ENCODE results near the gene ZNF746.

DNA sequence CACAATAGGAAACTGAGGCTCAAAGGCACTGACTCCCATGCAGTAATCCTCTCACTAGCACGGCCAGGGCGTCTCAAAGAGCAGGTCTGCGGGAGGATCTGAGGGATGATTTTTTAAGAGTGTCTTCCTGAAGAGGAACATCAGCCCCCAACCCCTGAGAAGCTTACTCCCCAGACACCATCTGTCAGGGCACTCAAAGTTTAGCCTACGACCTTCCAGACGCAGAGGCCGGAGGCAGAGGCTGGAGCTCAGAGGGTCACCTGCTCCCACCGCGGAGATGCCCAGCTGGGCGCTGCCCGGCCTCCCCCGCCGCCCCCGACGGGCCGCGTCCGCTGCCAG lies 38.4 kb downstream of the ZNF746 start:
- TF ChIP-seq, protein P1, sequence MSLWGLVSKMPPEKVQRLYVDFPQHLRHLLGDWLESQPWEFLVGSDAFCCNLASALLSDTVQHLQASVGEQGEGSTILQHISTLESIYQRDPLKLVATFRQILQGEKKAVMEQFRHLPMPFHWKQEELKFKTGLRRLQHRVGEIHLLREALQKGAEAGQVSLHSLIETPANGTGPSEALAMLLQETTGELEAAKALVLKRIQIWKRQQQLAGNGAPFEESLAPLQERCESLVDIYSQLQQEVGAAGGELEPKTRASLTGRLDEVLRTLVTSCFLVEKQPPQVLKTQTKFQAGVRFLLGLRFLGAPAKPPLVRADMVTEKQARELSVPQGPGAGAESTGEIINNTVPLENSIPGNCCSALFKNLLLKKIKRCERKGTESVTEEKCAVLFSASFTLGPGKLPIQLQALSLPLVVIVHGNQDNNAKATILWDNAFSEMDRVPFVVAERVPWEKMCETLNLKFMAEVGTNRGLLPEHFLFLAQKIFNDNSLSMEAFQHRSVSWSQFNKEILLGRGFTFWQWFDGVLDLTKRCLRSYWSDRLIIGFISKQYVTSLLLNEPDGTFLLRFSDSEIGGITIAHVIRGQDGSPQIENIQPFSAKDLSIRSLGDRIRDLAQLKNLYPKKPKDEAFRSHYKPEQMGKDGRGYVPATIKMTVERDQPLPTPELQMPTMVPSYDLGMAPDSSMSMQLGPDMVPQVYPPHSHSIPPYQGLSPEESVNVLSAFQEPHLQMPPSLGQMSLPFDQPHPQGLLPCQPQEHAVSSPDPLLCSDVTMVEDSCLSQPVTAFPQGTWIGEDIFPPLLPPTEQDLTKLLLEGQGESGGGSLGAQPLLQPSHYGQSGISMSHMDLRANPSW (CRISPR knock-in tag; conservative IDR thresholded peaks at IDR 0.05; ENCODE audit: low read depth): no peak
- no peak for TF ChIP-seq MAX (CRISPR knock-in tag; IDR thresholded peaks at IDR 0.05)
- TF ChIP-seq CTCF (IDR thresholded peaks at IDR 0.05): no peak
- no peak for TF ChIP-seq ESRRA (CRISPR knock-in tag; IDR thresholded peaks at IDR 0.05; ENCODE audit: borderline replicate concordance)
